Measurements from ENCODE around the gene KCTD11.

Gene KCTD11

GRCh38 chr17:7351665-7352502 is at the start of gene KCTD11:
KCTD11 (plus strand) TSS chr17:7352162.
- in situ Hi-C loops (cut with HindIII; ENCODE audit: low pct_ligation_motif_present, low pct_unique_long_range_greater_than_20kb, low sequenced_read_pairs), result no loop called here
- DNase-seq, result peak; percentile 94

DNA sequence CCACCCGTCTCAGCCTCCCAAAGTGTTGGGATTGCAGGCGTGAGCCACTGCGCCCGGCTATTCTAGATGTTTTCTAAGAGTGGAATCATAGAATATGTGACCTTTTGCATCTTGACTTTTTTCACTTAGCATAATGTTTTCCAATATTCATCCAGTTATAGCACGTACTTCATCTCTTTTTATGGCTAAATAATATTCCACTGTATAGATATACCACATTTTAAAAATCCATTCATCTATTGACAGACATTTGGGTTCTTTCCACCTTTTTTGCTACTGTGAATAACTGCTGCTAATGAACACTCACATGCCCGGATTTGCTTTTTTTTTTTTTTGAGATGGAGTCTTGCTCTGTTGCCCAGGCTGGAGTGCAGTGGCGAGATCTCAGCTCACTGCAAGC is 47.8 kb upstream of the KCTD11 start:
- in situ Hi-C loops (cut with HindIII; ENCODE audit: low pct_ligation_motif_present, low pct_unique_long_range_greater_than_20kb, low sequenced_read_pairs), result no loop called here
- no peak for DNase-seq

DNA sequence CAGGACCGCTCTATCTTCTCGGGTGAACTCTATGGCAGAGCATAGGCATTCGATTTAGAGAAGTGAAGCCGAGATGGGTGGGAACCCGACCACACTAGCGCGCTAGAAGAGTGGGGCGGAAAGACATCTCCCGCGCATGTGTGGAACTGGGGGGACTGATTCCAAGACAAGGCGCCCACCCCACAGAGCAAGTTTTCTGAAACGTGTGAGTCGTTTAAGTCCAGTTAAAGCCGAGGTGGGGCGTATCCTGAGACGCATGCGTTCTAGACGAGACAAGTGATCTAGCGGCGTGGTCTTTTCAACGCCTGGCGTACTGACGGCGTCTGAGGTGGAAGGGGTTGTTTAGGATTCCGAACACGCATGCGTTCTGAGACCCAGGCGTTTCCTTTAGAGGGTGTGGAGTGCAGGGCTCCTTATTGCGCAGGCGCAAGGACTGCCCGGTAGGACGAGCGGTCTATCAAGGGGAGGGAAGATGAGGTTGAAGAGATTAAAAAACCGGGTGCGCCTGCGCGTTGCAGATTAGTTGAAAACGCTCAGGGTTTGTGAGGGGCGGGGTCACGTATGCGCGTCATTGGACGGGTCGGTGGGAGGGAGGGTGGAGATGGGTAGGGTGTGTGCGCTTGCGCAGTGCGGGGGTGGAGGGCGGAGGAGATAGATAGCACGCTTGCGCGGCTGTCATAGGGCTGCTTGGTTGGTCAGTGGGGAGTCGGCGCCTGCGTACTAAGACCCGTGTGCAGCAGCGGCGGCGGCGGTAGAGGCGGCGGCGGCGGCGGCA is 44.9 kb upstream of the KCTD11 start, which contains the start of gene EIF5A:
EIF5A (plus strand) TSS at position 718 of the 775 bp plus-strand sequence. CDS start 2,008 bp downstream, outside the sequence.
- in situ Hi-C loops (cut with HindIII; ENCODE audit: low pct_ligation_motif_present, low pct_unique_long_range_greater_than_20kb, low sequenced_read_pairs), result no loop called here
- DNase-seq, result peak; percentile 100

- DNase-seq, result peak; percentile 53
- in situ Hi-C loops (cut with HindIII; ENCODE audit: low pct_ligation_motif_present, low pct_unique_long_range_greater_than_20kb, low sequenced_read_pairs), result no loop called here
These were observed 44.0 kb upstream of the KCTD11 start for GRCh38 chr17:7307686-7308624.

DNA sequence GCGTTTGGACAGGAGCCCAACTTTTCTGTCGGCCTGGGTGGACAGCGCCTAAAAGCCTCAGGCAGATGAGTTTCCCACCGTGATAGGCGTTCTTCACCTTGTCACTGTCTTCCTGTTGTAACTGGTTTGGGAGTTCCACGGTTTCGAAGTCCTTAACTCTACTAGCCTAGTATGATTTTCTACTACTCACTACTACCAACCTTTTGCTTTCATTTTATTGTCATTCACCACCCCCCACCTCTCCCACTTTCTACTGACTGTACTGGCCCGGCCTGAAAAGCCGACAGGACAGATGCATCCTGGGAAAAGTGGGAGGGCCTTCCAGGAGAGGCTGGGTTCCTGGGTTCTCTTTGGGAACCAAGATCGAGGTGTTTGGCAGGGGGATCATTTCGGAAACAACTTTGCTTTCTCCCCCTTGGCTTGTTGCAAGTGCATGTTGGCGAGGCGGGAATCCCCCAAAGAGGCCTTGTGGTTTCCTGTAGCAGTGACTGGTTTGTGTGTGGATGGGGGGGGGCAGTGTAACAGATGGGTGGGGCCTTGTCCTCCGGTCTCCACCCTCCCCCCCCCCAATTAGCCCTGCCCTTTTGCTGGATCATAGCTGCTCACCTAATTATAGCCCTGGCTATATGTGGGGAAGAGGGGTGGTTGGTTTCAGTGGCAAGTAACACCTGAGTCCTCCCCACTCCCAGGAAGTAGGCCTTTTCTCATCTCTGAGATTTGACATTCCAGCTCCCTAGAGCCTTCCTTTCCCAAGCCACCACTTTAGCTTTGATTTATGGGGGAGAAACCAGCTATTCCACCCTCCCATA is 43.1 kb upstream of the KCTD11 start:
- in situ Hi-C loops (cut with HindIII; ENCODE audit: low pct_ligation_motif_present, low pct_unique_long_range_greater_than_20kb, low sequenced_read_pairs), result no loop called here
- DNase-seq, result peak; percentile 90

- no peak for DNase-seq
- in situ Hi-C loops (cut with HindIII; ENCODE audit: low pct_ligation_motif_present, low pct_unique_long_range_greater_than_20kb, low sequenced_read_pairs), result no loop called here
These were observed 42.3 kb upstream of the KCTD11 start for GRCh38 chr17:7309628-7310027.

DNA sequence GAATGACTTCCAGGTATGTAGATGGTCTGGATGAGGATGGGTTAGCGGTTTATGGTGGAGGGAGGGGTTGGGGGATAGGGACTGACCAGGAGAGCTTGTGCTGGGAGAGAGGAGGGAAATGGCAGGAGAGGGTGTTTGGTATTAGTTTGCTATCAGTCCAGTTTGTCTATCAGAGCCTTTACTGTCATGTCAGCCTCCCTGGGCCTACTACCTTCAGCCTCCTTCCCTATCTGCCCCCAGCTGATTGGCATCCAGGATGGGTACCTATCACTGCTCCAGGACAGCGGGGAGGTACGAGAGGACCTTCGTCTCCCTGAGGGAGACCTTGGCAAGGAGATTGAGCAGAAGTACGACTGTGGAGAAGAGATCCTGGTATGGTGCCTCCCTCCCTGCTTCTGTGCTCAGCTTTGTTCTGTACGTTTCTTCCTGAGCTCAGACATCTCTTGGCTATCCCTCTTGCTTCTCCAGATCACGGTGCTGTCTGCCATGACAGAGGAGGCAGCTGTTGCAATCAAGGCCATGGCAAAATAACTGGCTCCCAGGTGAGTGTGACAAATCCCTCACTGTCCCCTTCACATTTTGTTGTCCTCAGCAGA is 40.8 kb upstream of the KCTD11 start:
- no peak for DNase-seq
- in situ Hi-C loops (cut with HindIII; ENCODE audit: low pct_ligation_motif_present, low pct_unique_long_range_greater_than_20kb, low sequenced_read_pairs), result no loop called here

DNA sequence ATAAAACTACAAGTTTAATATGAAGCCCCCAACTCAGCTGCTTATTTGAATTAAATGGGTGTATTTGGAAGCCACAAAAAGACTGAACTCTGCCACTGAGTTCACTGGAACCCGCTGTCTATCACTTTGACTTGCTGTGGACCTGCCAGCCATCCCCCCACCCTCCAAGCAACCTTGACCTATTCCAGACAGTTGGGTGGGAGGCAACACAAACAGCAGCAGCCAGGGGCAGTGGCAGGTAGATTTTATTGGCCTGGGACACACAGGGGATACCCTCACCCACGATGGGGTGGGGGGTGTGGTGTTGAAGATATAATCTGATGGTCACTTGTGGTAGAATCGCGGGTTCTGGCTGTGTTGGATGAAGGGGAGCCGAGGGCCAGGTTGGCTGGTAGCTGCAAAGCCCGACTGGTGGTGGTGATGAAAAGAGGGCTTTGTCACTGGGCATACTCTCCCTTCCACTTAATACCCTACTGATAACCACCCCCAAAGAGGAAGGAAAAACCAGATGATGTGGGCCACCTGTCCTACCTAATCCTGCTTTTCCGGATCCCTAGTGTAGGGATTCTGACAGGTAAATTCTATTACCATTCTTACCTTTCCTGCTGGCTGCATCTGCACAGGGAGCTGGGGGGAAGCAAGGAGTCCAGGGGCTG is 39.4 kb upstream of the KCTD11 start:
- DNase-seq, result no peak
- in situ Hi-C loops (cut with HindIII; ENCODE audit: low pct_ligation_motif_present, low pct_unique_long_range_greater_than_20kb, low sequenced_read_pairs), result no loop called here

DNA sequence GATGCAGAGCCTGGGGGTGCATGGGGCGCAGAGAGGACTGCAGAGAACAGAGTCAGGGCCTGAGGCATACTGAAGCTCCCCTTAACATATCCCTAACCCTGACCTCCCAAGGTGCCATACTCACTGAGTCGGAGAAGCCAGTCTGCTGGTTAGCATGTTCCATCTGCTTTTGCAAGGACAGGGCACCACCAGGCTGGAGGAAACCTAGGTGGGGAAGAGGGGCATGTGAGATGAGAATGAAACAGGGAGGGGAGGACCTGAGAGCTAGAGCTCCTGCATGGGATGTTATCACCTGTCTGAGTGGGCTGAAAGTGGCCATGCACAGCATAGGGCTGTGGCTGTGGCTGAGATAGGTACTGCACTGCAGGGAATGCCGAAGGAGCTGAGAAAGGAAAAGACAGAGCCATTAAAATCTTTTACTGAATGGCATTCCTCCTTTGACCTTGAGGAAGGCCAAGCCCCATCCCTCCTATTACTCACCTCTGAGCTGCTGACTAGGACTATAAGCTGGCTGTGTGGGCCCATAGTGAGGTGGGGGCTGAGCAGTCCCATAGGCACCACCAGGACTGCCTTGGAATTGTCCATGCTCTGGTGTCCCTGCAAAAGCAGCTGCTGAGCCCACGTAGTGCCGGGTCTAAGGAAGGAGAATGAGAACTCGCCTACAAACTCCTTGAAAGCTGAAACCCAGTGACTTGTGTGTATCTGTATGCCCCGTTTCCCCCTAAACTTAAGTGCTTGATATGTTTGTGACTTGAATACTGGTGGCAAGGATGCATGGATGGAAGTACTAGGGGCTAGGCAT is 38.7 kb upstream of the KCTD11 start:
- DNase-seq, result peak; percentile 26
- in situ Hi-C loops (cut with HindIII; ENCODE audit: low pct_ligation_motif_present, low pct_unique_long_range_greater_than_20kb, low sequenced_read_pairs), result no loop called here

DNA sequence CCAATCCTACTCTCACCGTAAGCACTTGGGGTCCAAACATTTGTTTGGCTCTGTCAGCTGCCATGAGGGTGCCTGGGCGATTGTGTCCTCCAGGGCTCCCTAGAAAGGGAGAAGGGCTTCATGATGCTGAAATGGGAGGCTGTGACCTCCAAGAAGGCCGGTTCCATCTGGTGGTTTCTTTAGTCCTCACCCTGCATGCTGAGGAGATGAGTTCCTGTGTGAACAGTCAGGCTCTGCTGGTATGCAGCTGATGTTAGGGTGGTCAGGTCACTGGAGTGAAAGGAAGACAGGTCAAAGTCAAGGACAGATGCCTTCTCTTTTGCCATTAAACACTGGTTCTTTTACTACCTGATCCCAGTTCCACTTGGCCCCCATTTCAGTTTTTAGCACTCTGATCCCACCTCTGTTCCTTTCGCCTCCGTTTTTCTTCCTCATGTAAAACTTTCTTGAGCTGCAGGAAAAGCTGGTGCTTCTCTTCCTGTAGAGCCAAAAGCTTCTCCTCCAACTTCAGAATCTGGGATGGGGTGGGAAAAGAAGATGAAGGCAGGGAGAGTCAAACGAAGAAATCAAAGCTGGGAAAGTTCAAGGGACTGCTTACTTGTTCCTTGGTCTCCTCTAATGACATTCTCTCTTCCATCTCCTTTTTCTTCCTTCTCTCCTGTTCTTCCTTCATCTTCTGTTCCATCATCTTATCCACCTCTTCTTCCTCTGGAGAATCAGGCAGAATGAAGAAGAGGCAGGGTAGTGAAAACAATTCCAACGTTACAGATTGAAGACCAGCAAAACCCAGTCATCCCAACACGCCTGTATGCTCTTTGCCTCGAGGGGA is 37.9 kb upstream of the KCTD11 start:
- in situ Hi-C loops (cut with HindIII; ENCODE audit: low pct_ligation_motif_present, low pct_unique_long_range_greater_than_20kb, low sequenced_read_pairs), result no loop called here
- peak; percentile 50 for DNase-seq

GRCh38 chr17:7314719-7315569 is 37.0 kb upstream of the KCTD11 start, which contains the start of gene GPS2:
GPS2 (minus strand) TSS chr17:7315360; CDS start chr17:7315052, 308 bp downstream.
- in situ Hi-C loops (cut with HindIII; ENCODE audit: low pct_ligation_motif_present, low pct_unique_long_range_greater_than_20kb, low sequenced_read_pairs), result no loop called here
- DNase-seq, result peak; percentile 89

- no peak for DNase-seq
- in situ Hi-C loops (cut with HindIII; ENCODE audit: low pct_ligation_motif_present, low pct_unique_long_range_greater_than_20kb, low sequenced_read_pairs), result no loop called here
These were observed 36.3 kb upstream of the KCTD11 start for GRCh38 chr17:7315570-7316235.

GRCh38 chr17:7317161-7317803 is 34.7 kb upstream of the KCTD11 start:
- DNase-seq, result no peak
- in situ Hi-C loops (cut with HindIII; ENCODE audit: low pct_ligation_motif_present, low pct_unique_long_range_greater_than_20kb, low sequenced_read_pairs), result no loop called here

Data from ACHN (cell line).